ENCODE measurements around the gene TNPO3.

Gene TNPO3

DNA sequence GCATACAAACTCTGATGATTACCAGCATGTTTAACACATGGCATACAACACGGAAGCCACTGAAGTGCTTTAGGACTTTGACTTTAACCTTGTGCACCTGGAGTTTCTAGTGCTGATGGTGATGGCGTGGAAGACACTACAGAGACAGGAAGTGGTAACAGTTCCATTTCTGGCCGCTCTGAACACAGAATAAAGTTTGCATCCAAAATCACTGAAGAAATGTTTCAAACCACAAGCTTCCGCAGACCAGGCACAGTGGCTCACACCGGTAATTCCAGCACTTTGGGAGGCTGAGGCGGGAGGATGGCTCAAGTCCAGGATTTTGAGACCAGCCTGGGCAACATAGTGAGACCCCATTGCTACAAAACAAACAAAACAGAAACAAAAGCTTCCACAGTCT lies 40.3 kb upstream of the TNPO3 start:
- no peak overlapping the region for H3K4me3 ChIP-seq (ENCODE audit: low read depth, low read length)

DNA sequence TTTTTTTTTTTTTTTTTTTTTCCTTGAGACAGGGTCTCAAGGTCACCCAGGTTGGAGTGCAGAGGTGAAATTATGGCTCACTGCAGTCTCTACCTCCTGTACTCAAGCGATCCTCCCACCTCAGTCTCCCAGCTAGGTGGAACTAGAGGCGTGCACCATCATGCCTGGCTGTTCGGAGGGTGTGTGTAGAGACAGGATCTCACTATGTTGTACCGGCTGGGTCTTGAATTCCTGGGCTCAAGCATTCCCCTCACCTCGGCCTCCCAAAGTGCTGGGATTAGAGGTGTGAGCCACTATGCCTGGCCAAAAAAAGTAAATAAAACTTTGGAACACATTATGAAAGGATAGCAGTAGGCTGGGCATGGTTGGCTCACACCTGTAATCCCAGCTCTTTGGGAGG lies 39.6 kb upstream of the TNPO3 start:
- TF ChIP-seq POLR2A (IDR thresholded peaks at IDR 0.05; ENCODE audit: extremely low read depth, insufficient read length) (no peak), MYC (IDR thresholded peaks at IDR 0.05; ENCODE audit: low read depth, low read length) (no peak)
- TF ChIP-seq, protein P1, sequence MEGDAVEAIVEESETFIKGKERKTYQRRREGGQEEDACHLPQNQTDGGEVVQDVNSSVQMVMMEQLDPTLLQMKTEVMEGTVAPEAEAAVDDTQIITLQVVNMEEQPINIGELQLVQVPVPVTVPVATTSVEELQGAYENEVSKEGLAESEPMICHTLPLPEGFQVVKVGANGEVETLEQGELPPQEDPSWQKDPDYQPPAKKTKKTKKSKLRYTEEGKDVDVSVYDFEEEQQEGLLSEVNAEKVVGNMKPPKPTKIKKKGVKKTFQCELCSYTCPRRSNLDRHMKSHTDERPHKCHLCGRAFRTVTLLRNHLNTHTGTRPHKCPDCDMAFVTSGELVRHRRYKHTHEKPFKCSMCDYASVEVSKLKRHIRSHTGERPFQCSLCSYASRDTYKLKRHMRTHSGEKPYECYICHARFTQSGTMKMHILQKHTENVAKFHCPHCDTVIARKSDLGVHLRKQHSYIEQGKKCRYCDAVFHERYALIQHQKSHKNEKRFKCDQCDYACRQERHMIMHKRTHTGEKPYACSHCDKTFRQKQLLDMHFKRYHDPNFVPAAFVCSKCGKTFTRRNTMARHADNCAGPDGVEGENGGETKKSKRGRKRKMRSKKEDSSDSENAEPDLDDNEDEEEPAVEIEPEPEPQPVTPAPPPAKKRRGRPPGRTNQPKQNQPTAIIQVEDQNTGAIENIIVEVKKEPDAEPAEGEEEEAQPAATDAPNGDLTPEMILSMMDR (IDR thresholded peaks at IDR 0.05; ENCODE audit: low read depth, low read length), result no peak
- TF ChIP-seq, protein P2, sequence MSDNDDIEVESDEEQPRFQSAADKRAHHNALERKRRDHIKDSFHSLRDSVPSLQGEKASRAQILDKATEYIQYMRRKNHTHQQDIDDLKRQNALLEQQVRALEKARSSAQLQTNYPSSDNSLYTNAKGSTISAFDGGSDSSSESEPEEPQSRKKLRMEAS (IDR thresholded peaks at IDR 0.05; ENCODE audit: low read depth, low read length), result no peak
- no peak for DNase-seq (ENCODE audit: low read depth)

More for the DNA sequence above, 40.3 kb upstream of the TNPO3 start:
- TF ChIP-seq, protein P2 (IDR thresholded peaks at IDR 0.05; ENCODE audit: low read depth, low read length), result no peak
- TF ChIP-seq POLR2A (IDR thresholded peaks at IDR 0.05; ENCODE audit: extremely low read depth, insufficient read length), result no peak
- TF ChIP-seq MYC (IDR thresholded peaks at IDR 0.05; ENCODE audit: low read depth, low read length), result no peak
- TF ChIP-seq, protein P1 (IDR thresholded peaks at IDR 0.05; ENCODE audit: low read depth, low read length), result no peak
- DNase-seq (ENCODE audit: low read depth), result no peak

DNA sequence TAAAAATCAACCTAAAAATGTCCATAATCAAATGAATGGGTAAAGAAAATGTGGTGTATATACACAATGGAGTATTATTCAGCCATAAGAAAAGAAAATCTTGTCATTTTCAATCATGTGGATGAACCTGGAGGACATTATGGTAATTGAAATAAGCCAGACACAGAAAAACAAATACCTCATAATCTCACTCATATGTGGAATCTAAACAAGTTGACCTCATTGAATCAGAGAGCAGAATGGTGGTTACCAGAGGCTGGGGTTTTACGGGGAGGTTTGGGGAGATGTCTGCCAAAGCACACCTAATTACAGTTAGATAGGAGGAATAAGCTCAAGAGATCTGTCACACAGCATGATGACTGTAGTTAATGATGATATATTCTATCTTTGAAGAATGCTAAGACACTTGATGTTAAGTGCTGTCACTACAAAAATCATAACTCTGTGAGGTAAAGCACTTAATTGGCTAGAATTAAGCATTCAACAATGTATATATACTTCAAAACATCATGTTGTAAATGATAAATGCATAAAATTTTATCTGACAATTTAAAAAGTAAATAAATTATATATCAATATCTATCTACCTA lies 39.1 kb upstream of the TNPO3 start:
- TF ChIP-seq, protein P1 (IDR thresholded peaks at IDR 0.05; ENCODE audit: low read depth, low read length), result no peak
- TF ChIP-seq, protein P2 (IDR thresholded peaks at IDR 0.05; ENCODE audit: low read depth, low read length), result no peak
- TF ChIP-seq POLR2A (IDR thresholded peaks at IDR 0.05; ENCODE audit: extremely low read depth, insufficient read length) (no peak), MYC (IDR thresholded peaks at IDR 0.05; ENCODE audit: low read depth, low read length) (no peak)
- DNase-seq (ENCODE audit: low read depth), result no peak
- no peak overlapping the region for H3K4me3 ChIP-seq (ENCODE audit: low read depth, low read length)

More for the DNA sequence above, 39.6 kb upstream of the TNPO3 start:
- no peak overlapping the region for H3K4me3 ChIP-seq (ENCODE audit: low read depth, low read length)

DNA sequence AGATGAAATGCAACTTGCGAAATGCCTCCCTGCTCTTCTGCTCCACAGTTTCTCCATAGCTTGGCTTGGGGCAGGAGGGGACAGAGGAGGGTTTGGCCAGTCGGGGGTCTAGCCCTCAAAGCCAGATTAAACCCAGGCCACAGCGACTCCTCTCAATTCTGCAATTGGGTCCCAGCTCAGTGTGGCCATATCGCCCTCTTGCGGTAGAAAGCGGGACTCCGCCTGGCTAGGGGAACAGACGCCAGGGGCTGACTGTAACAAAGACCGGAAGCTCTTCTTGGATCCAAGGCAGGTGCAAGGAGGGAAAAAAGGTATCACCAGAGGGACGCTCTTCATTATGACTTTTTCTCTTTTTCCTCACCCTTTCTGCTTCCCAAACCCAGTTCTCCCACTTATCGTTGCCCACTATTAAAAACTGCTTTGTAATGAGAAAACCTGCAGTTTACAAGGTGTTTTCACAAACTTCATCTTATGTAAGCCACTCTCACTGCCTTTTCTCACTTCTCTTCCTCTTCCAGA lies 36.6 kb upstream of the TNPO3 start:
- peak; percentile 85 for DNase-seq (ENCODE audit: low read depth)
- H3K4me3 ChIP-seq (ENCODE audit: low read depth, low read length), result no peak overlapping the region
- TF ChIP-seq, protein P2 (IDR thresholded peaks at IDR 0.05; ENCODE audit: low read depth, low read length), result peak; percentile 49
- TF ChIP-seq, protein P1 (IDR thresholded peaks at IDR 0.05; ENCODE audit: low read depth, low read length), result peak; percentile 100
- TF ChIP-seq MYC (IDR thresholded peaks at IDR 0.05; ENCODE audit: low read depth, low read length), result no peak; the same call in 1 of the 2 replicates

DNA sequence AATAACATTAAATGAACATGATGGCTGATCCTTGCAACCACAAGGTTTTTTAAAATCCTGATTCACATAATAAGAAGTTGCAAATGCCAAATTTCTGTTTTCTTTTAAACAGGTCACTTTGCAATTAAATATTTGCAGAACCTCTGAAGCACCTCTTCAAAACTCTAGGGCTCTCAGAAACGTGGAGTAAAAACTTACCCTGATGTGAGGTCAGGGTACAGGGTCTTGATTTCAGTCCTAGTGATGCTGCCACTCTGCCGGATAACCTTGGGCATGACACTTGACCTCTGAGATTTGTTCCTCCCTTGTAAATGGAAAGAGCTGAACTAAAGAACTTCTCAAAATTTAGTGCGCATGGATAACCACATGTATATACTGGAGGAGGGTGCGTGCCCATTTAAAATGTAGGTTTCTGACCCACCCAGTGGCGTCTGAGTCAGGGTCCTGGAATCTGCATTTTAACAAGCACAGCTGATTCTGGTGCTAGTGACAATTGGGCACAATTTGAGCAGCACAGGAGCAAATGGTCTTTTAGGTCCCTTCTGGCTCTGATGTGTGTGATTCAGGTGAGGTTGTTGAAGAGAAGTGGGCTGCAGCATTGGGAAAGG lies 35.5 kb upstream of the TNPO3 start:
- TF ChIP-seq, protein P2 (IDR thresholded peaks at IDR 0.05; ENCODE audit: low read depth, low read length), result no peak
- TF ChIP-seq, protein P1 (IDR thresholded peaks at IDR 0.05; ENCODE audit: low read depth, low read length), result no peak
- no peak for TF ChIP-seq MYC (IDR thresholded peaks at IDR 0.05; ENCODE audit: low read depth, low read length)
- TF ChIP-seq POLR2A (IDR thresholded peaks at IDR 0.05; ENCODE audit: extremely low read depth, insufficient read length), result no peak
- H3K4me3 ChIP-seq (ENCODE audit: low read depth, low read length), result no peak overlapping the region
- no peak for DNase-seq (ENCODE audit: low read depth)
